Activated CD8-positive, alpha-beta memory T cell treated with anti-CD3 and anti-CD28 coated beads for 1 hour (primary cell): Measurements from ENCODE around the gene TBCK.
"Not testable (repeated sequence)": the region's sequence is repeated elsewhere in the genome, so short reads cannot be mapped to it uniquely, and the experiment has no call there.

Experiments used
- DNase-seq, 2 donors: peaks; one replicate each; pipeline ENCODE4 v3.0.0-alpha.2; 2020; ENCODE audit warnings: low read depth in 1 of 2; ENCODE audit errors: extremely low read depth in 1 of 2

TBCK gene

DNA sequence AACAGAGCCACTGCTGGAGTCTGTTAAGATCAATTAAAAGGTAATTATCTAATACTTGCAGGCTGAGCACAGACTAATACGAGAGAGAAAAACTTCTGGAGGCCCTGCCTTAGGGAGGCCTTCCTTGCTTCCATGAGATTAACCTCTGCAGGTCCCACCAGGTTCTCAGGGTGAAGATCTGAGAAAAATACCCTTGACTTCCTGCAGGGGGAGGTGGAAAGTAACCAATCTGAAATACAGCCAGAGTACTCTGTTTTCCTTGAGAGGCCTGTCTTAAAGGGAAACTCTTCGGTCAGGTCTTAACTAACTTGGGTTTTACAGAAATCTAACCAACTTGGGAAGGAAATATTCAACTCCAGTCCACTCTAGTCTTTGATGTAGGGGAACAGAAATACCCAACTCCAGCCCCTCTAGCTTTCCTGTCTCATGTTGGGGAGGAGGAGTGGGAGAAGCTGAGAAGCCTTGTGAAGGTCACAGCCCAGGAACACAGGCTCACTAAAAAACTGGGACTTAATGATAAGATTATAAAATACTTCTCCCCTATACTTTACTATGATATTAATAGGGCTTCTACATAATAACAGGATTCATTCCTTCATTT is 77.1 kb downstream of the TBCK start:
- no peak for DNase-seq

GRCh38 chr4:106231931-106232330 is 84.1 kb downstream of the TBCK start:
- no peak for DNase-seq

DNA sequence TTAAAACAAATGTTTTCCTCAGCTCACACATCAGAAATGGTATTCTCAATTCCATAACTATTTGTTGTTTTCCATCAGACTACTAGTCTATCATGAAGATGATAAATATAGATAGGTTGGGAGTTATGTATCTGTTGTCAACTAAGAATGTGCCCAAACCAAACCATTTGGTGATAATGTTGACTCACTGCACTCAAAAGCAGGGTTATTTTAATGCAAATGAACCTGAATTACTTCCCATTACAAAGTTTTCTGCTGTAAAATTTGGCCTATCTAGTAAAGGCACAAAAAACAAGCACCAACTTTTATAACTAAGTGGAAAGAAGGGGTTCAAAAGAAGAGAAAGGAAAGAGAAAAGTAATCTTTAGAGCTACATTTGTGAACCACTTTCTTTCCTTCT is 93.5 kb downstream of the TBCK start:
- DNase-seq = no peak

DNA sequence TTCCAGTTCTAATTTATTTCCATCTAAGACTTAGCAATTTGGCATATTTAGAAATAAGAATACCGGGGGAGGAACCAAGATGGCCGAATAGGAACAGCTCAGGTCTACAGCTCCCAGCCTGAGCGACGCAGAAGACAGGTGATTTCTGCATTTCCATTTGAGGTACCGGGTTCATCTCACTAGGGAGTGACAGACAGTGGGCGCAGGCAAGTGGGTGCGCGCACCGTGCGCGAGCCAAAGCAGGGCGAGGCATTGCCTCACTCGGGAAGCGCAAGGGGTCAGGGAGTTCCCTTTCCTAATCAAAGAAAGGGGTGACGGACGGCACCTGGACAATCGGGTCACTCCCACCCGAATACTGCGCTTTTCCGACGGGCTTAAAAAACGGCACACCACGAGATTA is 102.7 kb downstream of the TBCK start:
- DNase-seq = not testable (repeated sequence)

DNA sequence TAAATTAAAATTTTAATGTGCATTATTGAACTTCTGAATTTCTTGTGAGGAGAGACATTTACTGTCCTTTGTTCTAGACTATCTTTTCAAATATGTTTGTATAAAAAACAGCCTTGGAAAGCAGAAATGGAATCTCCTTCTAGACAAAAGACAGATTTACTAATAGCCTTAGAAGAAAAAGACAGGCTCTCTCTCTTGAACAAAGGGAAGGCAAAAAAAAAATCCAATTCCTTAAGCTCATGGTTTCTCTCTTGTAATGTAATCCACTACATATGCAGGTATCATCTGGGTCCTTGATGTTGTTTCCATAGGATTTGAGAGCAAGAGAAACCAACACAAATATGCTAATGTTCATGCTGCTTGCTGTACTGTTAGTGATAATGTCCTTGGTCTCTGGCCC is 106.0 kb downstream of the TBCK start:
- DNase-seq = no peak

DNA sequence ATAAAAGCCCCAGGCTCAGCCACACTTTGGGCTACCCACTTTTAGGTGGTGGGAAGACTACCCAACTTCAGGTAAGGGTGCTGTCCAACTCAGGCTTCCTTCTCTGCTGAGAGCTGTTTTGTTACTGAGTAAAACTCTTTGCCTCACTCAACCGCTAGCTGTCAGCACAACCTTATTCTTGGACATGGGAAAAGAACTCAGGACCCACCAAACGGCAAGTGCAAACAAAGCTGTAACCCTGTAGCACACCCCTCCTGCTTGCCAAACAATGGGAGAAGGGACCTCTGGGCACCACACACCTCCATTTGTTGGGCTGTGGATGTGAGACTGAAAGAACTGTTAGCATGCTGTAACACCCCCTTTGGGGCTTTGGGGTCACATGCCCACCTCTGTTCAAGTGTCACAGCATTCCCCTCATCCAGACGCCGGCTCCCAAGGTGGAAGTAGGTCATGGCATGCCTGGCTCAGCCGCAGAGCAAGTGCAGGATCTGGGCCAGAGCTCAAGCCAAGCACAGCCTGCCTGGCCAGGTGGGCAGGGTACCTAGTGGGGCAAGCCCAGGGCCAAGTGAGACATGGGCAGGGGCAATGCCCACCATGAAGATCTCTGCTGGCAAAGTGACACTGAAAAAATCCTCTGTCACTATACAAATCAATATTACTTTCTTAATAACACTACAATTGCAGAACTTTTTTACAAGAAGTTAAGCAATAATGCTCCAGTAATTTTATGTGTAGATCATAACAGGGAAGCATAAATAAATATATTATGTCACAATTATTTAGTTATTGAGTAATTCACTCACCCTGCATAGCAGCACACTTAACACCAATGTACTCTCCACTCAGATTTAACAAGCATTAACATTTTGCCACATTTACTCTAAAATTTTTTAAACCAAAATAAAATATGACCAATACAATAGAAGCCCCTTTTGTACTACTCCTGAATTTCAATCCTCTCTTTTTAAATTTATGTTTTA is 107.2 kb downstream of the TBCK start:
- DNase-seq = no peak

GRCh38 chr4:106201373-106201772 is 114.6 kb downstream of the TBCK start:
- no peak for DNase-seq

GRCh38 chr4:106195435-106195950 is 120.5 kb downstream of the TBCK start:
- no peak for DNase-seq

DNA sequence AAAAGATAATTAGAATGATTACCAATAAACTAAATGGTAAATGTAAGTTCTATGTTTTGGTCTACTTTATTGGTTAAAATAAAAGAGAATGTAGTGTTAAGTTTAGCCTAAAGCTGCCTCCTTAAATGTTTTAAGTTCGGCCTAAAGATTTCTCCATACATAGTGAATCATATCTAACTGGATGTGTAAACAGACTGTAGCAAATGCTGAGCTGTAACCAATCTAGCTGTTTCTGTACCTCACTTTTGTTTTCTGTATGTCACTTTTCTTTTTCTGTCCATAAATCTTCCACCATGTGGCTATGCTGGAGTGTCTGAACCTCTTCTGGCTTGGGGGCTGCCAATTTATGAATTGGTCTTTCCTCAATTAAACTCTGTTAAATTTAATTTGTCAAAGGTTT is 121.2 kb downstream of the TBCK start:
- no peak for DNase-seq

- DNase-seq = no peak
Observed at GRCh38 chr4:106192131-106192530, 123.9 kb downstream of the TBCK start.

DNA sequence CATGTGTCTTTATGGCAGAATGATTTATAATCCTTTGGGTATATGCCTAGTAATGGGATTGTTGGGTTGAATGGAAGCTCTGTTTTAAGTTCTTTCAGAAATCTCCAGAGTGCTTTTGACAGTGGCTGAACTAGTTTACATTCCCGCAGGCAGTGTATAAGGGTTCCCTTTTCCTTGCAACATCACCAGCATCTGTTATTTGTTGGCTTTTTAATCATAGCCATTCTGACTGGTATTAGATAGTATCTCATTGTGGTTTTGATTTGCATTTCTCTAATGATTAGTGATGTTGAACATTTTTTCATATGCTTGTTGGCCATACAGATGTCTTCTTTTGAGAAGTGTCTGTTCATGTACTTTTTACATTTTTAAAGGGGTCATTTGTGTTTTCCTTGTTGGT is 129.8 kb downstream of the TBCK start:
- DNase-seq = no peak

DNA sequence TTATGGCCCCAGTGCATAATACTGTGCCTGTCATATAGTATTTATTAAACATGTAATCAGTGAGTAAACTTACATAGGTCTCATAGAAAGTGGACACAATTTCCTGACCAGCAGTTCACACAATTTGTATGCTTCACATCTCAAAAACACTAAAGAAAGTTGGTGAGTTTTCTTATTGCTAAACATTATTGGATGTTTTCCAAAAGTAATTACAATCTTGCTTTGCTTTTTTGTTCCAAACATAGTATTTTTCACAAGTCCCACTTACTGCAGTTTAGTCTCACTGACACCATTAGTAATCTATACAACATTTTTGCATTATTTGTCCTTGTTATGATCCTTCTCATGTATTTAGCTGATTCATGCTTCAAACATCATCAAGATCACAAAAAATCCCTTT is 132.5 kb downstream of the TBCK start:
- no peak for DNase-seq

DNA sequence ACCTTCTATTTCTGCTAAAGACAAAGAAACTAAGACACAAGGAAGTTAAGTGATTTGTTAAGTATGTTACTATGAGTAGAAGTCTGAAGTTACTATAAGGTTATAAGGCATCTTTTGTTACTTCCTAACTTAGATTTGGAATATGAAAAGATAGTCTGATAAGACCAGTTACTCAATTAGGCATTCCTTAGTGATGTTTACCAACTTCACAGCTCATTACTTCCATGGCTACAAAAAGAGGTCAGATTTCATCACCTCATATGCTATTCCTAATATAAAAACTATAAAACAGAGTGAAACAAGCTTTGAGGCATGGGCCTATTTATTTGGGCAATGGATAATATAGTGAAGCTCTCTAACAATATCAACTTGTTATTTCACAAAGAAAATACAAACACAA is 143.1 kb downstream of the TBCK start:
- DNase-seq = no peak

GRCh38 chr4:106165351-106166010 is 150.5 kb downstream of the TBCK start:
- no peak for DNase-seq

- DNase-seq = no peak
Observed at GRCh38 chr4:106162278-106162677, 153.7 kb downstream of the TBCK start.

DNA sequence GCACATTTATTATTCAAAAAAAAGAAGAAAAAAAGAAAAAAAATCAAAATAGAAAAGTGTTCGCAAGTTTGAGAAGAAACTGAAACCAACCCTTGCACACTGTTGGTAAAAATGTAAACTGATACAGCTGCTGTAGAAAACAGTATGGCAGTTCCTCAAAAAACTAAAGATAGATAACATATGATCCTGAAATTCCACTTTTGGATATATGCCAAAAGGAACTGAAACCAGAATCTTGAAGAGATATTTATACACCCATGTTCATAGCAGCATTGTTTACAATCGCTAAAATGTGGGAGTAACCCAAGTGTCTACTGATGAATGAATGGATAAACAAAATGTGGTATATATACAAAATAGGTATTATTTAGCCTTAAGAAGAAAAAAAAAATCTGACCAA is 155.4 kb downstream of the TBCK start:
- no peak for DNase-seq

- no peak for DNase-seq
Observed at GRCh38 chr4:106149911-106150310, 166.1 kb downstream of the TBCK start.

DNA sequence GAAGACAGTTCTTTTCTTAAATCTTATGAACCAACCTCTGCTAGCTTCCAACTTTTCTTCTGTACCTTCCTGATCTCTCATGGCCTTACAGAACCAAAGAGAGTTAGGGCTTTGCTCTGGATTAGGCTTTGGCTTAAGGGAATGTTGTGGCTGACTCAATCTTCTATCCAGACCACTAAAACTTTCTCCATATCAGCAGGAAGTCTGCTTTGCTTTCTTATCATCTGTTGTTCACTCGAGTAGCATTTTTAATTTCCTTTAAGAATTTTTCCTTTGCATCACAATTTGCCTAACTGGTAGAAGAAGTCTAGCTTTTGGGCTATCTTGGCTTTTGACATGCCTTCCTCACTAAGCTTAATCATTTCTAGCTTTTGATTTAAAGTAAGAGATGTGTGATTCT is 167.0 kb downstream of the TBCK start:
- no peak for DNase-seq

GRCh38 chr4:106142616-106143127 is 173.3 kb downstream of the TBCK start:
- DNase-seq = no peak

DNA sequence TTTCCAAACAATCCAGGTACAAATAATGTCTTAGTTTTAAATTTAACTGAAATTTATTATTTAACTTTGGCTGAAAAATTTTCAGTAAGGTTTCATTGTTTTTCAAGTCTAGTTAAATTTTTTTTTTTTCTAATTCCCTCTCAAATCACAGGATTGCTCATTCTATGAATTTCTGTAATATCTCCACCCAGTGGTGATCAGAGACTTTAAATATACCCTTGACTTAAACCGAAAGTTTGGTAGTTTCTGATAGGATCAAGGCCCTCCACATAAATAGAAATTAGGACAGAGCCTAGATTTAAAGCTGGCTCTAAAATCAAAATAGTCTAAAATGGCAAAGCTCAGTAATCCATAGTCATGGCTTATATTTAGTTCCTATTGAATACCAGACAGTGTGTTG is 175.4 kb downstream of the TBCK start:
- DNase-seq = no peak

GRCh38 chr4:106136777-106137331 is 179.2 kb downstream of the TBCK start:
- DNase-seq = no peak
